IMR-90 (cell line): Measurements from ENCODE around the gene FGF12. TPM values are rescaled to one million over a fixed set of nuclear protein-coding genes. Genes with fewer than 3 reads are reported as not detected.

Experiments
- ATAC-seq: fragments of 200-7000 bp; cut with Tn5 transposase; 2 replicates; pipeline ENCODE4 v1.9.1; 2020; ENCODE audit warnings: low read depth, mild to moderate bottlenecking, moderate library complexity
- BruUV-seq: library from RNA; stranded (reverse); fragments of 400-500 nt; replicated peaks from 2 replicates; lab custom pipeline; 2021; lab: Mats Ljungman, UMichigan
- CTCF ChIA-PET: fragments of 300-600 bp; formaldehyde crosslinking; extraction: SDS; loops from one replicate; lab custom pipeline; 2021; ENCODE audit warnings: antibody characterized with exemption; lab: Yijun Ruan, JAX
- POLR2A ChIA-PET: fragments of 300-600 bp; sonication (Branson Sonifier 250); formaldehyde crosslinking; loops from one replicate; lab custom pipeline; 2022; ENCODE audit warnings: antibody characterized with exemption; ENCODE audit not compliant: unreplicated experiment; lab: Charles Lee
- DNase-seq: peaks from one replicate; pipeline ENCODE4 v3.0.0; 2013
- H2AFZ ChIP-seq: replicated peaks from 2 replicates; pipeline ENCODE3; 2013; ENCODE audit warnings: low read length, mild to moderate bottlenecking; ENCODE audit not compliant: poor library complexity
- H2AK5ac ChIP-seq: 2 replicates; pipeline ENCODE4 v1.6.1; 2013; ENCODE audit warnings: low read depth, low read length, inconsistent platforms
- H2AK9ac ChIP-seq: replicated peaks from 2 replicates; pipeline ENCODE3; 2013; ENCODE audit warnings: mild to moderate bottlenecking, low read depth, low read length, moderate library complexity; ENCODE audit not compliant: poor library complexity
- H2BK120ac ChIP-seq: 2 replicates; pipeline ENCODE4 v1.6.1; 2013; ENCODE audit warnings: low read depth, low read length, inconsistent platforms
- H2BK15ac ChIP-seq: 3 replicates; pipeline ENCODE4 v1.6.1; 2013; ENCODE audit warnings: low read depth, low read length, inconsistent platforms
- H2BK20ac ChIP-seq: 2 replicates; pipeline ENCODE4 v1.6.1; 2013; ENCODE audit warnings: low read depth, mild to moderate bottlenecking, inconsistent platforms, low read length, moderate library complexity
- H2BK5ac ChIP-seq: 2 replicates; pipeline ENCODE4 v1.6.1; 2013; ENCODE audit warnings: mild to moderate bottlenecking, low read depth, low read length, inconsistent platforms; ENCODE audit not compliant: poor library complexity, severe bottlenecking
- H3K14ac ChIP-seq: replicated peaks from 2 replicates; pipeline ENCODE4 v1.6.1; 2013; ENCODE audit warnings: low read depth, low read length, inconsistent platforms
- H3K18ac ChIP-seq: 2 replicates; pipeline ENCODE4 v1.6.1; 2013; ENCODE audit warnings: low read depth, low read length, control low read depth
- H3K23ac ChIP-seq: 2 replicates; pipeline ENCODE4 v1.6.1; 2013; ENCODE audit warnings: low read depth, low read length, inconsistent platforms
- H3K27ac ChIP-seq: 2 replicates; pipeline ENCODE4 v1.5.1; 2013; ENCODE audit warnings: mild to moderate bottlenecking, control low read depth, low read length; ENCODE audit not compliant: insufficient read depth
- H3K27me3 ChIP-seq: 2 replicates; pipeline ENCODE4 v1.6.1; 2013; ENCODE audit warnings: low read length; ENCODE audit not compliant: control insufficient read depth, insufficient read depth
- H3K36me3 ChIP-seq: 2 replicates; pipeline ENCODE4 v1.6.1; 2013; ENCODE audit warnings: low read length, mixed read lengths; ENCODE audit not compliant: control insufficient read depth, insufficient read depth
- H3K4ac ChIP-seq: 2 replicates; pipeline ENCODE4 v1.6.1; 2013; ENCODE audit warnings: low read depth, low read length, inconsistent platforms
- H3K4me1 ChIP-seq: 2 replicates; pipeline ENCODE4 v1.6.1; 2013; ENCODE audit warnings: low read length, mixed read lengths; ENCODE audit not compliant: control insufficient read depth, insufficient read depth
- H3K4me2 ChIP-seq: 2 replicates; pipeline ENCODE4 v1.6.1; 2013; ENCODE audit warnings: low read depth, mild to moderate bottlenecking, control low read depth, low read length, moderate library complexity
- H3K4me3 ChIP-seq: 2 replicates; pipeline ENCODE4 v1.5.1; 2013; ENCODE audit warnings: low read depth, mild to moderate bottlenecking, control low read depth, low read length, moderate library complexity; ENCODE audit not compliant: insufficient read depth
- H3K56ac ChIP-seq: 2 replicates; pipeline ENCODE4 v1.6.1; 2013; ENCODE audit warnings: low read length, inconsistent platforms; ENCODE audit not compliant: insufficient read depth; ENCODE audit errors: extremely low read depth
- H3K79me1 ChIP-seq, 2 experiments: 2 replicates each; pipeline ENCODE4 v1.6.1; 2013; ENCODE audit warnings: low read length in 2 of 2, inconsistent platforms in 1 of 2, low read depth in 1 of 2
- H3K9ac ChIP-seq: 2 replicates; pipeline ENCODE4 v1.6.1; 2013; ENCODE audit warnings: low read depth, low read length, control low read depth
- H3K9me1 ChIP-seq: 2 replicates; pipeline ENCODE4 v1.6.1; 2013; ENCODE audit warnings: low read length, inconsistent platforms; ENCODE audit not compliant: insufficient read depth
- H3K9me3 ChIP-seq: 2 replicates; pipeline ENCODE4 v1.6.1; 2013; ENCODE audit warnings: low read length; ENCODE audit not compliant: control insufficient read depth, insufficient read depth
- H4K20me1 ChIP-seq: 2 replicates; pipeline ENCODE4 v1.6.1; 2013; ENCODE audit warnings: low read length, inconsistent platforms; ENCODE audit not compliant: insufficient read depth
- H4K5ac ChIP-seq: 2 replicates; pipeline ENCODE4 v1.6.1; 2013; ENCODE audit warnings: mild to moderate bottlenecking, low read depth, low read length, control low read depth
- H4K8ac ChIP-seq, 2 experiments: 2 replicates each; pipeline ENCODE4 v1.6.1; 2013; ENCODE audit warnings: low read depth in 2 of 2, low read length in 2 of 2, control low read depth in 1 of 2, inconsistent platforms in 1 of 2
- H4K91ac ChIP-seq: 2 replicates; pipeline ENCODE4 v1.6.1; 2013; ENCODE audit warnings: low read depth, low read length, inconsistent platforms; ENCODE audit not compliant: insufficient read depth
- BHLHE40 ChIP-seq: fragments of 150-350 bp; IDR thresholded peaks from 2 replicates; pipeline ENCODE4 v1.6.1; 2016; ENCODE audit warnings: mild to moderate bottlenecking, low read depth, low read length
- CEBPB ChIP-seq: IDR thresholded peaks from 2 replicates; pipeline ENCODE4 v1.6.1; 2012; ENCODE audit warnings: low read depth, low read length, improper control_type of control experiment
- CHD1 ChIP-seq: IDR thresholded peaks from 2 replicates; pipeline ENCODE4 v1.6.1; 2012; ENCODE audit warnings: low read depth, low read length, improper control_type of control experiment
- CTCF ChIP-seq: conservative IDR thresholded peaks from 2 replicates; pipeline ENCODE4 v1.5.1; 2012; ENCODE audit warnings: mild to moderate bottlenecking, low read depth, low read length, improper control_type of control experiment
- ELK1 ChIP-seq: fragments of 150-350 bp; IDR thresholded peaks from 2 replicates; pipeline ENCODE4 v1.6.1; 2016; ENCODE audit warnings: low read depth, mild to moderate bottlenecking, low read length, moderate library complexity, borderline replicate concordance
- FOS ChIP-seq: fragments of 150-350 bp; IDR thresholded peaks from 2 replicates; pipeline ENCODE4 v1.6.1; 2016; ENCODE audit warnings: low read depth, low read length
- MAFK ChIP-seq: IDR thresholded peaks from 2 replicates; pipeline ENCODE4 v1.6.1; 2012; ENCODE audit warnings: low read depth, low read length, improper control_type of control experiment
- MAZ ChIP-seq: IDR thresholded peaks from 2 replicates; pipeline ENCODE4 v1.6.1; 2012; ENCODE audit warnings: low read depth, mild to moderate bottlenecking, low read length, improper control_type of control experiment, moderate library complexity, borderline replicate concordance
- MXI1 ChIP-seq: IDR thresholded peaks from 2 replicates; pipeline ENCODE4 v1.6.1; 2012; ENCODE audit warnings: low read depth, mild to moderate bottlenecking, low read length, moderate library complexity, borderline replicate concordance
- NFE2L2 ChIP-seq: fragments of 150-350 bp; IDR thresholded peaks from 2 replicates; pipeline ENCODE4 v1.6.1; 2016; ENCODE audit warnings: low read depth, mild to moderate bottlenecking, low read length
- POLR2A ChIP-seq: IDR thresholded peaks from 2 replicates; pipeline ENCODE4 v1.6.1; 2012; ENCODE audit warnings: mild to moderate bottlenecking, low read depth, low read length
- RAD21 ChIP-seq: IDR thresholded peaks from 2 replicates; pipeline ENCODE4 v1.6.1; 2012; ENCODE audit warnings: low read length, improper control_type of control experiment
- RCOR1 ChIP-seq: IDR thresholded peaks from 2 replicates; pipeline ENCODE4 v1.6.1; 2012; ENCODE audit warnings: mild to moderate bottlenecking, low read length, improper control_type of control experiment; ENCODE audit not compliant: insufficient replicate concordance
- RFX5 ChIP-seq: IDR thresholded peaks from 2 replicates; pipeline ENCODE4 v1.8.0; 2012; ENCODE audit warnings: low read depth, mild to moderate bottlenecking, low read length, moderate library complexity
- SMC3 ChIP-seq: fragments of 150-350 bp; IDR thresholded peaks from 2 replicates; pipeline ENCODE4 v1.6.1; 2016; ENCODE audit warnings: low read depth, mild to moderate bottlenecking, antibody characterized with exemption, low read length, moderate library complexity
- USF2 ChIP-seq: fragments of 150-350 bp; IDR thresholded peaks from 2 replicates; pipeline ENCODE4 v1.6.1; 2017; ENCODE audit warnings: mild to moderate bottlenecking, antibody characterized with exemption, low read length, low read depth
- WGBS, 2 experiments: methylation state at CpG; one replicate each; pipeline versions ENCODE4 v1.1.5 to v1.1.7; 2013; ENCODE audit warnings: missing lambda C conversion rate in 2 of 2; ENCODE audit not compliant: insufficient read length in 1 of 2; ENCODE audit errors: extremely low coverage in 2 of 2; 5-methylcytosine and 5-hydroxymethylcytosine counted together
- dilution Hi-C: fragments of 300-500 bp; cut with HindIII; formaldehyde crosslinking; loops from one replicate; pipeline ENCODE4 v1.14.3; 2018; ENCODE audit warnings: low sequenced_read_pairs; ENCODE audit not compliant: unreplicated experiment
- in situ Hi-C: fragments of 300-500 bp; cut with MboI; formaldehyde crosslinking; loops from 3 replicates; pipeline ENCODE4 v1.14.3; 2019; ENCODE audit warnings: low sequenced_read_pairs, inconsistent platforms, mixed read lengths
- intact Hi-C: fragments of 100-400 bp; cut with micrococcal nuclease; formaldehyde crosslinking; loops from 2 replicates; pipeline ENCODE4 v1.10.0; 2022
- polyA plus RNA-seq, 3 experiments: library from polyadenylated mRNA; depleted of rRNA; stranded (reverse); fragments of >200 nt; gene quantifications; 2 replicates each; pipeline ENCODE4 v1.2.3, GENCODE V29; 2012; ENCODE audit warnings: low replicate concordance in 1 of 3
- total RNA-seq: library from RNA; depleted of rRNA; stranded (reverse); fragments of >200 nt; gene quantifications from 2 replicates; pipeline ENCODE4 v1.2.3, GENCODE V29; 2012

FGF12 gene
- total and polyA plus RNA-seq, 2 of the 4 experiments (the other 2 are of a cell fraction) = not detected

- Histone ChIP-seq H2BK20ac (no peak overlapping the region), H3K23ac (no peak overlapping the region), H2AK5ac (no peak overlapping the region), H4K91ac (no peak overlapping the region), H4K8ac (no peak overlapping the region), H3K79me1 (no peaks in the 10 kb centered on the region), H4K5ac (no peak overlapping the region), H2AK9ac (no peak overlapping the region), H3K18ac (no peak overlapping the region), H2BK5ac (no peak overlapping the region), H3K4me1 (no peaks in the 10 kb centered on the region), H3K9me1 (no peaks in the 10 kb centered on the region), H3K9ac (no peak overlapping the region), H3K4me3 (no peak overlapping the region), H2BK120ac (no peak overlapping the region), H2AFZ (no peak overlapping the region), H2BK15ac (no peak overlapping the region), H3K4me2 (no peak overlapping the region), H3K14ac (no peak overlapping the region), H3K36me3 (no peaks in the 10 kb centered on the region), H3K27me3 (no peaks in the 10 kb centered on the region), H3K27ac (no peak overlapping the region), H4K20me1 (no peaks in the 10 kb centered on the region), H3K4ac (no peak overlapping the region), H3K9me3 (no peaks in the 10 kb centered on the region), H3K56ac (no peak overlapping the region)
- TF ChIP-seq POLR2A (no peak), CEBPB (no peak), RAD21 (no peak), MAZ (no peak), ELK1 (no peak), USF2 (no peak), CHD1 (no peak), CTCF (no peak), NFE2L2 (no peak), RFX5 (no peak), BHLHE40 (no peak), FOS (no peak), MAFK (no peak), RCOR1 (no peak), SMC3 (no peak), MXI1 (no peak)
- ATAC-seq (no peak), DNase-seq (no peak)
- dilution Hi-C loops (no loop called here), in situ Hi-C loops (no loop called here), intact Hi-C loops (no loop called here)
- POLR2A ChIA-PET = no interaction called here
- BruUV-seq = no TSS peak
- CTCF ChIA-PET = no interaction called here
- no CpG with 5 or more reads among the region's 2 CpGs for WGBS, 2 experiments
These were observed 149.5 kb downstream of the FGF12 start for GRCh38 chr3:192577811-192578210.
